OCI-LY7 (cell line): ENCODE data around the gene LRCOL1. TPM values are rescaled to one million over a fixed set of nuclear protein-coding genes. Genes with fewer than 3 reads are reported as not detected.

Source experiments
- BruUV-seq: library from RNA; stranded (reverse); fragments of 400-500 nt; replicated peaks from 2 replicates; lab custom pipeline; 2021; lab: Mats Ljungman, UMichigan
- CTCF ChIA-PET: fragments of 300-600 bp; sonication (Branson Sonifier 250); formaldehyde crosslinking; loops from one replicate; lab custom pipeline; 2022; ENCODE audit warnings: antibody characterized with exemption; ENCODE audit not compliant: unreplicated experiment; lab: Charles Lee
- POLR2A ChIA-PET: fragments of 300-600 bp; sonication (Branson Sonifier 250); formaldehyde crosslinking; loops from one replicate; lab custom pipeline; 2022; ENCODE audit warnings: antibody characterized with exemption; lab: Charles Lee
- DNase-seq: peaks from one replicate; pipeline ENCODE4 v3.0.0-alpha.2; 2015; ENCODE audit warnings: low spot score
- H2AFZ ChIP-seq: fragments of 200-600 bp; sonication (generic), shearing (Covaris generic); 2 replicates; pipeline ENCODE4 v1.6.1; 2014; ENCODE audit warnings: mild to moderate bottlenecking, antibody characterized with exemption, low read length, moderate library complexity
- H3K27ac ChIP-seq: fragments of 200-600 bp; sonication (generic); 2 replicates; pipeline ENCODE4 v1.5.1; 2014; ENCODE audit warnings: mixed run types, low read depth, mild to moderate bottlenecking, moderate library complexity, low read length, inconsistent platforms; ENCODE audit not compliant: poor library complexity, severe bottlenecking
- H3K36me3 ChIP-seq: fragments of 200-600 bp; sonication (generic); 2 replicates; pipeline ENCODE4 v1.6.1; 2014; ENCODE audit warnings: mild to moderate bottlenecking, antibody characterized with exemption, low read length, moderate library complexity, mixed read lengths; ENCODE audit not compliant: insufficient read depth
- H3K4me1 ChIP-seq: fragments of 200-600 bp; sonication (generic); 2 replicates; pipeline ENCODE4 v1.5.1; 2014; ENCODE audit warnings: mild to moderate bottlenecking, low read length; ENCODE audit not compliant: insufficient read depth, poor library complexity, severe bottlenecking
- H3K4me2 ChIP-seq: fragments of 200-600 bp; sonication (generic); 2 replicates; pipeline ENCODE4 v1.6.1; 2014; ENCODE audit warnings: mild to moderate bottlenecking, low read length
- H3K4me3 ChIP-seq: fragments of 200-600 bp; sonication (generic); 2 replicates; pipeline ENCODE4 v1.5.1; 2014; ENCODE audit warnings: mild to moderate bottlenecking, low read depth, low read length; ENCODE audit not compliant: poor library complexity, severe bottlenecking
- H3K79me2 ChIP-seq: fragments of 200-600 bp; sonication (generic); 2 replicates; pipeline ENCODE4 v1.6.1; 2016; ENCODE audit warnings: low read depth, mild to moderate bottlenecking, low read length, moderate library complexity, mixed read lengths; ENCODE audit not compliant: insufficient read depth
- H3K9me2 ChIP-seq: fragments of 200-600 bp; sonication (generic); 2 replicates; pipeline ENCODE4 v1.6.1; 2016; ENCODE audit warnings: mild to moderate bottlenecking, low read length, mixed read lengths; ENCODE audit not compliant: insufficient read depth
- H3K9me3 ChIP-seq: fragments of 200-600 bp; sonication (generic); 2 replicates; pipeline ENCODE4 v1.6.1; 2014; ENCODE audit warnings: mild to moderate bottlenecking, mixed run types, low read length, mixed read lengths
- H4K20me1 ChIP-seq: fragments of 200-600 bp; sonication (generic); 2 replicates; pipeline ENCODE4 v1.6.1; 2014; ENCODE audit warnings: mild to moderate bottlenecking, antibody characterized with exemption, low read length, moderate library complexity, mixed read lengths; ENCODE audit not compliant: insufficient read depth
- EZH2phosphoT487 ChIP-seq: fragments of 200-600 bp; sonication (generic); IDR thresholded peaks from 2 replicates; pipeline ENCODE4 v1.6.1; 2018; ENCODE audit warnings: low read depth, borderline replicate concordance, mild to moderate bottlenecking, mixed run types, antibody characterized with exemption, low read length, moderate library complexity, mixed read lengths
- intact Hi-C: fragments of 100-400 bp; cut with micrococcal nuclease; formaldehyde crosslinking; loops from one replicate; pipeline ENCODE4 v1.10.0; 2022; ENCODE audit not compliant: unreplicated experiment
- total RNA-seq, 2 experiments: library from RNA; depleted of rRNA in 1 of 2; stranded (reverse); fragments of >200 nt in 1 of 2; shearing (Covaris generic) in 1 of 2; gene quantifications; 2 replicates each; pipeline ENCODE4 v1.2.3, GENCODE V29; 2014 to 2022
- TF ChIP-seq, protein P1 (sequence below): fragments of 200-600 bp; sonication (generic); conservative IDR thresholded peaks from 2 replicates; pipeline ENCODE4 v1.5.1; 2014; ENCODE audit warnings: mild to moderate bottlenecking, antibody characterized with exemption, low read length, moderate library complexity, mixed read lengths

The LRCOL1 gene
- total RNA-seq, 2 experiments from 2014 or later, result not detected

GRCh38 chr12:132588319-132588718, 22.1 kb downstream of the LRCOL1 start:
- Histone ChIP-seq H3K4me3 (no peak overlapping the region), H3K27ac (no peak overlapping the region), H2AFZ (no peak overlapping the region), H3K79me2 (no peaks in the 10 kb centered on the region), H3K36me3 (no peaks in the 10 kb centered on the region), H3K9me3 (no peaks in the 10 kb centered on the region), H3K4me2 (no peak overlapping the region), H3K9me2 (no peaks in the 10 kb centered on the region), H3K4me1 (no peaks in the 10 kb centered on the region), H4K20me1 (no peaks in the 10 kb centered on the region)
- intact Hi-C loops, result no loop called here
- TF ChIP-seq, protein P1, sequence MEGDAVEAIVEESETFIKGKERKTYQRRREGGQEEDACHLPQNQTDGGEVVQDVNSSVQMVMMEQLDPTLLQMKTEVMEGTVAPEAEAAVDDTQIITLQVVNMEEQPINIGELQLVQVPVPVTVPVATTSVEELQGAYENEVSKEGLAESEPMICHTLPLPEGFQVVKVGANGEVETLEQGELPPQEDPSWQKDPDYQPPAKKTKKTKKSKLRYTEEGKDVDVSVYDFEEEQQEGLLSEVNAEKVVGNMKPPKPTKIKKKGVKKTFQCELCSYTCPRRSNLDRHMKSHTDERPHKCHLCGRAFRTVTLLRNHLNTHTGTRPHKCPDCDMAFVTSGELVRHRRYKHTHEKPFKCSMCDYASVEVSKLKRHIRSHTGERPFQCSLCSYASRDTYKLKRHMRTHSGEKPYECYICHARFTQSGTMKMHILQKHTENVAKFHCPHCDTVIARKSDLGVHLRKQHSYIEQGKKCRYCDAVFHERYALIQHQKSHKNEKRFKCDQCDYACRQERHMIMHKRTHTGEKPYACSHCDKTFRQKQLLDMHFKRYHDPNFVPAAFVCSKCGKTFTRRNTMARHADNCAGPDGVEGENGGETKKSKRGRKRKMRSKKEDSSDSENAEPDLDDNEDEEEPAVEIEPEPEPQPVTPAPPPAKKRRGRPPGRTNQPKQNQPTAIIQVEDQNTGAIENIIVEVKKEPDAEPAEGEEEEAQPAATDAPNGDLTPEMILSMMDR, result no peak
- CTCF ChIA-PET, result no interaction called here
- POLR2A ChIA-PET, result no interaction called here
- no TSS peak for BruUV-seq
- DNase-seq, result no peak

DNA sequence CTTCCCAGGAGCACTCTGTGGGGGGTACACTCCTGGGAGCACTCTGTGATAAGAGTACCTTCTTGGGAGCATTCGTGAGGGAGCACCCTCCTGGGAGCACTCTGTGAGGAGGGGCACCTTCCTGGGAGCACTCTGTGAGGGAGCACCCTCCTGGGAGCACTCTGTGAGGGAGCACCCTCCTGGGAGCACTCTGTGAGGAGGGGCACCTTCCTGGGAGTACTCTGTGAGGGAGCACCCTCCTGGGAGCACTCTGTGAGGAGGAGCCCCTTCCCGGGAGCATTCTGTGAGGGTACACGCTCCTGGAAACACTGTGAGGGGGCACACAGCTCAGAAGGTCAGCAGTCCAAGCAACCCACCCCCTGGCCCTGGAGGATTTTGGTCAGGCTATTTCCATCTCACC, 22.6 kb downstream of the LRCOL1 start:
- no peaks in the 10 kb centered on the region for H3K9me3 ChIP-seq
- no peak overlapping the region for H2AFZ ChIP-seq
- no peaks in the 10 kb centered on the region for H3K9me2 ChIP-seq
- TF ChIP-seq EZH2phosphoT487, result no peak
- TF ChIP-seq, protein P1, result no peak
- ChIA-PET CTCF (no interaction called here), POLR2A (no interaction called here)
- H3K79me2 ChIP-seq, result no peaks in the 10 kb centered on the region
- no peaks in the 10 kb centered on the region for H4K20me1 ChIP-seq
- DNase-seq, result no peak
- H3K4me3 ChIP-seq, result no peak overlapping the region
- H3K4me1 ChIP-seq, result no peaks in the 10 kb centered on the region
- no peaks in the 10 kb centered on the region for H3K36me3 ChIP-seq
- BruUV-seq, result no TSS peak
- H3K27ac ChIP-seq, result no peak overlapping the region
- no peak overlapping the region for H3K4me2 ChIP-seq
- intact Hi-C loops, result no loop called here

- H3K36me3 ChIP-seq, result no peaks in the 10 kb centered on the region
- no TSS peak for BruUV-seq
- no peaks in the 10 kb centered on the region for H3K4me1 ChIP-seq
- DNase-seq, result no peak
- no peak for TF ChIP-seq EZH2phosphoT487
- TF ChIP-seq, protein P1, result no peak
- H3K4me2 ChIP-seq, result no peak overlapping the region
- H3K27ac ChIP-seq, result no peak overlapping the region
- ChIA-PET CTCF (no interaction called here), POLR2A (interaction anchor here (0.6 to 0.7 kb wide), 2 partner anchors 42 to 46 kb away, joined by 3 to 14 read pairs; no protein-coding TSS in a partner anchor)
- H2AFZ ChIP-seq, result no peak overlapping the region
- H3K79me2 ChIP-seq, result no peaks in the 10 kb centered on the region
- no peaks in the 10 kb centered on the region for H3K9me2 ChIP-seq
- H4K20me1 ChIP-seq, result no peaks in the 10 kb centered on the region
- intact Hi-C loops, result no loop called here
- H3K9me3 ChIP-seq, result no peaks in the 10 kb centered on the region
- H3K4me3 ChIP-seq, result no peak overlapping the region
Measured at GRCh38 chr12:132586929-132587328, 23.5 kb downstream of the LRCOL1 start.
